ENCODE results near the gene WDR31.

WDR31 gene

DNA sequence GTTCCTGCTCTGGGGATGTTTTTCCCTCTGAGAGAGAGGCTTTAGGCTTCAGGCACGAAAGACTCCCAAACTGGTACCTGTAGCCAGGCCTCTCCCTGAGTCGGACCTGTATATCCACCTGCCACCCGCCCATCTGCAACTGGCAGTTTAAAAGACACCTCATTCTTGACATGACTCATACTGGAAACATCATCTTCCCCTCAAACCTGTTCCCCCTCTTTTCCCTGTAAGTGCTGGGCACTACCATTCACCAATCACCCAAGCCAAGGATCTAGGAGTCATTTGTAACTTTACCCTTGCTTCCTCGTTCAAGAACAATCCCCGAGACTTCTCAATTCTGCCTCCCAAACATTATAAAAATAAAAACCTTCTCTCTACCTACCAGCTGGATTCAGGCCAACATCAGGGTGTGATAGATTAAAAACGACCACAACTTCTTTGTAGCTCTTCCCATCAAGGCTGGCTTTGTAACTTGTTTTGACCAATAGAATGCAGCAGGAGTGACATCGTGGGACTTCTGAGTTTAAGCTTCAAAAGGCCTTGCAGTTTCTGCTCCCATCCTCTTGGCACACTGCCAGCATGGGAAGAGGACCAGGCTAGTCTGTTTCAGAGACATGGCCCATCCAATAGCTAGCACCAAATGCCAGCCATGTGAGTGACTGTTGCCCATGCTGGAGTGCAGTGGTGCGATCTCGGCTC is 1.8 kb upstream of the WDR31 start:
- DNase-seq (ENCODE audit: low read depth): no peak

DNA sequence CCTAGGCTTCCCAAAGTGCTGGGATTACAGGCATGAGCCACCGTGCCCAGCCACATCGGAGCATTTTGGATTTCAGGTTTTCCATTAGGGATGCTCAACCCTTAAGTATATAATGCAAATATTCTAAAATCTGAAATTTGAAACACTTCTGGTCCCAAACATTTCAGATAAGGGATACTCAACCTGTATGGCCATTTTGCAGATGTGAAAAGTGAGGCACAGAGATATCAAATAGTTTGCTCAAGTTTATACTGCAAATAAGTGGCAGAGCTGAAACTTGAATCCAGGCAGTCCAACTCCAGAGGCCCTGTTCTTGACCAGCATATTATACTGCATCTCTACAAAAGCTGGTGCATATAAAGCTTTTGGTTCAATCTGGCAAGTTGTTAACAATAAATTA is 2.4 kb downstream of the WDR31 start:
- DNase-seq (ENCODE audit: low read depth): no peak

DNA sequence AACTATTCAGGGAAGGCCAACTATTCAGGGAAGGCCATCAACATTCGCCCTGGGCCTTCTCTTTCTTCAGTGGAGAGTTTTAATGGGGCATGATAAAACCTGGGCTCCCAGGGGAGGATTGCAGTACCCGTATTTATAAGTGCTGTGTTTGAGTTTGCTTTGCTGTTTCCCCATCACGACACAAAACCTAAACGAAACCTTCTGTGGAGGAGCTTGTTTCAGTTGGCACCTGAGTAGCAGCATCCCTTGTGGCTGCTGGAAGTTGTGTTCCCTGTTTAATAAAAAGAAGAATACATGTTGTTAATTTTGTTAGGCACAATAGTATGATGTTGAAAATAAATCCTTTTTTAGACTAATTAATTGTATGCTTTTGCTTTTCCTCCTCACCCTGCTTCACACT is 8.3 kb downstream of the WDR31 start:
- no peak for DNase-seq (ENCODE audit: low read depth)

GRCh38 chr9:113328045-113328782 is 11.9 kb downstream of the WDR31 start:
- DNase-seq (ENCODE audit: low read depth): no peak

- no peak for DNase-seq (ENCODE audit: low read depth)
Observed at GRCh38 chr9:113326230-113326629, 13.8 kb downstream of the WDR31 start.

DNA sequence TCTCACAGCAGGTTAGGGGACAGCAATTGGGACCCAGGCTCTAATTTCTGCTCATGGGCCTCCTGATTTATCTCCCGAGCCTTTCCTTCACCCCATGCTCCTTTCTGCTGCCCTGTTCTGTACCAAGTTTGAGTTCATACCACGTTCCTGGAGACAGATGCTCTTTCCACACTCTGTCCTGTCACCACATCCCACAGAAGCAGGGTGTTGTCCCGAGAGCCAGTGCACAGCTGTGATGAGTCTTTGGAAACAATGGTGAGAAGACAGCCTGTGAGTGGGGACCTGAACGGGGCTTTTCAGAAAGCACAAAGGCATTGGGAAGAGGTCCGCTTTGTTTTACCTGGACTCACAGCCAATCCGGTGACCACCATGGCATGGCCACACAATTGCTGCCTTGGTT is 17.4 kb downstream of the WDR31 start:
- DNase-seq (ENCODE audit: low read depth): no peak

GRCh38 chr9:113320051-113320450 is 20.0 kb downstream of the WDR31 start:
- no peak for DNase-seq (ENCODE audit: low read depth)

DNA sequence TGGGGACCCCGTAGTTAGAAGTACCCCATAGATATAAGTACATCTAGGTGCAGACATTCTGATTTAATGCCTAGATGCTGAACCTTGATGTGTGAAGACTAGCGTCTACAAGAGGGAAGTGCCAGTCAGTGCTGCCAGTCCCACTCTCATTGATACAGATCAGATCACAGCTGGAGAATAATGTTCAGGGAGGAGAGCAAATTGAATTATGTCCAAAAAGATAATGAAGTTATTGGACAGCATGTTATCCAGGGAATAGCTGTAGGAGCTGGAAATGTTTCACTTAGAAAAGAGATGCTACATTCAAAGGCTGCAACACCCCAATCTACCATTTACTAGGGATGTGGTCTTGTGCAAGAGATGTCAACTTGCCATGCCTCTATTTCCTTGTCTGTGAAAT is 21.0 kb downstream of the WDR31 start:
- DNase-seq (ENCODE audit: low read depth): no peak

DNA sequence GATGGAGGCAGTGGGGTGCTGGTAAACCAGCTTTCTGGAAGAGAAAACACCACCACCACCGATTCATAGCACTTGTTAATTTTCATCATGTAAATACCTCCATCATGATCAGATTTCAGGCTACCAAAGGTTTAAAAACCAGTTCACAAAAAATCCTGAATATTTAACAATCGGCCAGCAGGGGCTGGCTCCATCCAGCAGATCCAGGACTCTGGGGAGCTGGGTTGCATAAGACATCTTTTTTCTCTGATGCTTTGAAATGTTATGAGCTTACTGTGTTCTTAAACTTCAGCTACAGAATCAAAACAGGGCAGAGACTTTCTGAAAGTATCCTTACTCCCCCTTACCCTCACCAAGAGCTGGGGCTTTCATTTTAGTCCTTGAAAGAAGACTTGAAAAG is 22.3 kb downstream of the WDR31 start:
- no peak for DNase-seq (ENCODE audit: low read depth)

- DNase-seq (ENCODE audit: low read depth): no peak
Observed at GRCh38 chr9:113316030-113316429, 24.0 kb downstream of the WDR31 start.

GRCh38 chr9:113315231-113315630 is 24.8 kb downstream of the WDR31 start:
- DNase-seq (ENCODE audit: low read depth): no peak

- no peak for DNase-seq (ENCODE audit: low read depth)
Observed at GRCh38 chr9:113313261-113313660, 26.8 kb downstream of the WDR31 start.

GRCh38 chr9:113311961-113312360 is 28.1 kb downstream of the WDR31 start:
- no peak for DNase-seq (ENCODE audit: low read depth)

DNA sequence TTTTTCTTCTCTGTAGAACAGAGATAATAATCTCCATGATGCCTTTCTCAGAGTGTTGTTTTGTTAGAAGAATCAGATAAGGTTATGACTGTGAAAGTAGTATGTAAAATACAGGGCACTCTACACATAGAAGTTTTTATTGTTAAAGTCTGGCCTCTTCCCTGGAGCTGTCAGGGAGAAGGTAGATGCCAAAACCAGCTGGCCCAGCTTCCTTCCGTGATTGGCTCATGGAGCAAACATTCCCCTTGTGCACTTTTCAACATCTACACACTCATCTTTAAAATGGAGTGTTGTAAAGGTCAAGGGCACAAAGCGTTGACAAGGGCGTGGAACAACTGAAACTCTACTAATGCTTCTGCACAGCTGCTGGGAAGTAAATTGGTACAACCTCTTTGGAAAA is 29.5 kb downstream of the WDR31 start:
- no peak for DNase-seq (ENCODE audit: low read depth)

DNA sequence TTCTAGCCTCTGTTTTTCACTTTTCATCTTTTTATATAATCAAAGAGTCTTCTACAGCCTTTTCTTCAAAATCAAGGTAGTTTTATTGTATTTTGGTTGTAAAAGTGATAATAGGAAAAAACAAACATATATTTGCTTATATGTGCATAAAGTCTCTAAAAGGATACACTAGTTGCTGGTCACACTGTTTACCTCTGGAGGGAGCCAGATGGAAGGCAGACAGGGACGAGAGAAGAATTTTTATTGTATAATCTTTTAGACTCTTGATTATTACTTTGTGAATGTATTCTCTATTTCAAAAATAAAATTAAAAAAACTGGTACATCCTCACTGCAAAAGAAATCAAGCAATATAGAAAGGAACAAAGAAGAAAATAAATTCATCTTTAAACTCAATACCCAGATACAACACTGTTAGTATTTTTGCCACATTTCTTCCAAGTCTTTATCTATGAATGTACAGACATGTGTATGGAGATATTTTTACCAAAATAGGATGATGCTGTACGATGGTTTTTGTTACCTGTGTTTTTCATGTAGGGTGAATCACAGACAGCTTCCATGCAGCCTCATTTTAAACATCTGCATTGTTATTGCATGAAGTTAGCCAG is 30.8 kb downstream of the WDR31 start:
- no peak for DNase-seq (ENCODE audit: low read depth)

DNA sequence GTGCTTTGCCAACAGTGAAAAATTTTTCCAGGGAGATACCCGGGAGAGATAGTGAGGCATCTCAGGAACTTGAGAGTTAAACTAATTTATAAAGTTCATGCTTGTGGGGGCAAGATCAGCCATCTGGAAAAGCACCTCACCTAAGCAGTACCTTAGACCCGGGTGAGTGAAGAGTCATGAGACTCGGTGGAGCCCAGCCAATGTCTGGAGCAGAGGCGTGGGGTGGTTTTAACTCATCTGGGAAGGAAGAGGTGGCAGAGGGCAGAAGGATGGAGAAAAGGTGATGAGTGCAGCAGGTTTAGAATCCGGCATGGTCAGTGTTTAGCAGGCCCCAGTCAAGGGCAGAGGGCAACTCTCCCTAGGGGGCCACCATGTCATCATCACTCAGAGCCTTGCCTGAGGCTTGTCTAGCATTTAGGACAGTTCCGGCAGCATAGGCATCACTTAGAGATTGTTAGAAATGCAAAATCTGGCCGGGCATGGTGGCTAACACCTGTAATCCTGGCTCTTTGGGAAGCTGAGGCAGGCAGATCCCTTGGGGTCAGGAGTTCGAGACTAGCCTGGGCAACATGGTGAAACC is 32.6 kb downstream of the WDR31 start:
- no peak for DNase-seq (ENCODE audit: low read depth)

DNA sequence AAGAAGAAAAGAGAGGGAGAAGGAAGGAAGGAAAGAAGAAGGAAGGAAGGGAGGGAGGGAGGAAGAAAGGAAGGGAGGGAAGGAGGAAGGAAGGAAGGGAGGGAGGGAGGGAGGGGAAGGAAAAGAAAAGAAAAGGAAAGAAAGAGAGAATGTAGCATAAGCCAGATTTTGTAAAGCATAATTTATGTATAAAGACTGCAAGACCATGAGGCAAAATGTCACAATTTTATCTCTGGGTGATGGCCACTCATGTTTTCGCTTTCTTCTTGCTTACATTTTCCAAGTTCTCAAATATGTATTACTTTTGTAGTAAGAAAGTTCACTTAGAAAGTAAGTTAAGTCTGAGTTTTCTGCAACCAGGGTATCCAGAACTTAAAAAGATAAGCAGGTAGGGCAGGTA is 33.5 kb downstream of the WDR31 start:
- DNase-seq (ENCODE audit: low read depth): no peak

DNA sequence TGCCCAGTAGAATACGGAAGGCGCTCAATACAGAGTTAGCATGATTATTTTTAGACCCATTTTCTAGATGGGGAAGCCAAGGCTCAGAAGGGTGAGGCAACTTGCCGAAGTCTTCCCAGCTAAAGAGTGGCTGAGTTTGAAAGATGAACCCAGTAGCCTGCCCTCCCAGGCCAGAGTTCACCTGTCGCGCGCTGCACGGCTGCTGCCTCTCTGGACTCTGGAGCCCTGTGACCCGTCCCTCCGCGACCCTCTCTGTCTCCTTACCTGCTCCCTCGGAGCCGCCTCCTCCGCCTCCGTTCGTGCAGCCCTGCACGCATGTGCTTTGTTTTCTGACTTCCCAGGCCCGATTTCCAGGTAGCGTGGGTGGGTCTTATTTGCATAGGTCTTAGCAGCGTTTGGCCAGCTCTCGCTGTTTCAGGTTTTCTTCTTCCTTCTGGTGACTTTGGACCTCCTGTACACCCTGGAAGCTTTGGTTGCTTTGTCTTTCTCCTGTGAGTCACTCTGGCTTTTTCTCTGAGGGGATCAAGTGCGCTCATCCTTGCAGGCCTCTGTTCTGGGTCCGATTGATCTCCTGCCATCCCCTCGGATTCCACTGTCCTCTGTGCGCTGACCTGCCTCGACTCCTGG is 37.2 kb downstream of the WDR31 start, which contains the start of gene RNF183:
Gene RNF183, minus strand, starts transcription at position 585 of the 627 bp plus-strand sequence. CDS start 5,192 bp downstream, outside the sequence.
- no peak for DNase-seq (ENCODE audit: low read depth)

DNA sequence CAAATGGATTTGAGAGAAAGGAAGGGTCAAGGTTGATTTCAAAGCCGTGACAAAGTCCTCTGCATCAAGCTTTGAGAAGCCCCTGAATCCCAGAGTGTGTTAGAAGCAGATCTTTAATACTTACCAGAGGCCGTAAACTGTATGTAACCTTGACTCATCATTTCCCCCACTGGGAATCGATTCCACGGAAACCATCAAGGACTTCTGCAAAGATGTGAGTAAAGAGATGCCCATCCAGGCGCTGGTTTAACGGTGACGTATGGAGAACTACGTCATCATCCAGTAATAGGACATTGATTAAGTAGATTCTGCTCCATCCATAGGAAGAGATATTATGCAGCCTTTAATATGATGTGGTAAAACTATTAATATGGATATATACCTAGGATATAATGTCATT is 38.5 kb downstream of the WDR31 start:
- no peak for DNase-seq (ENCODE audit: low read depth)

- DNase-seq (ENCODE audit: low read depth): no peak
Observed at GRCh38 chr9:113299800-113300292, 40.2 kb downstream of the WDR31 start.

GRCh38 chr9:113298924-113299770 is 40.9 kb downstream of the WDR31 start:
- DNase-seq (ENCODE audit: low read depth): no peak
